SW480 (cell line): ENCODE measurements around the gene FHL2.
"Not testable (repeated sequence)": the region's sequence is repeated elsewhere in the genome, so short reads cannot be mapped to it uniquely, and the experiment has no call there.

Experiments
- DNase-seq: peaks from one replicate; pipeline ENCODE4 v3.0.0-alpha.2; 2016; ENCODE audit warnings: low spot score

FHL2 gene

GRCh38 chr2:105398336-105399206 lies at the start of gene FHL2:
FHL2 (minus strand) TSS chr2:105399051; CDS start chr2:105386516, 12,535 bp downstream.
- DNase-seq, result peak; percentile 91

GRCh38 chr2:105447476-105447875 lies 48.6 kb upstream of the FHL2 start:
- no peak for DNase-seq

- no peak for DNase-seq
Measured at GRCh38 chr2:105446501-105446900, 47.6 kb upstream of the FHL2 start.

- no peak for DNase-seq
Measured at GRCh38 chr2:105445976-105446375, 47.1 kb upstream of the FHL2 start.

GRCh38 chr2:105445498-105445897 lies 46.6 kb upstream of the FHL2 start:
- no peak for DNase-seq

- DNase-seq, result no peak
Measured at GRCh38 chr2:105443617-105444598, 45.1 kb upstream of the FHL2 start.

GRCh38 chr2:105442721-105443120 lies 43.9 kb upstream of the FHL2 start:
- no peak for DNase-seq

GRCh38 chr2:105442056-105442455 lies 43.2 kb upstream of the FHL2 start:
- DNase-seq, result no peak

- DNase-seq, result no peak
Measured at GRCh38 chr2:105439141-105439540, 40.3 kb upstream of the FHL2 start.

- DNase-seq, result no peak
Measured at GRCh38 chr2:105438104-105438929, 39.5 kb upstream of the FHL2 start.

- no peak for DNase-seq
Measured at GRCh38 chr2:105437708-105438103, 38.9 kb upstream of the FHL2 start.

- no peak for DNase-seq
Measured at GRCh38 chr2:105432749-105433148, 33.9 kb upstream of the FHL2 start.

GRCh38 chr2:105432044-105432399 lies 33.2 kb upstream of the FHL2 start:
- DNase-seq, result no peak

- no peak for DNase-seq
Measured at GRCh38 chr2:105431367-105432043, 32.7 kb upstream of the FHL2 start.

- no peak for DNase-seq
Measured at GRCh38 chr2:105428387-105429018, 29.7 kb upstream of the FHL2 start.

GRCh38 chr2:105427485-105427884 lies 28.6 kb upstream of the FHL2 start:
- DNase-seq, result no peak

GRCh38 chr2:105426626-105427292 lies 27.9 kb upstream of the FHL2 start:
- DNase-seq, result no peak

GRCh38 chr2:105425936-105426625 lies 27.2 kb upstream of the FHL2 start:
- DNase-seq, result no peak

- DNase-seq, result not testable (repeated sequence)
Measured at GRCh38 chr2:105424836-105425235, 26.0 kb upstream of the FHL2 start.

GRCh38 chr2:105422801-105423200 lies 23.9 kb upstream of the FHL2 start:
- DNase-seq, result no peak
